KOPT-K1 (cell line): ENCODE data around the gene AGAP1.

Source experiments
- H3K27ac ChIP-seq: fragments of 200-600 bp; sonication (generic); 2 replicates; pipeline ENCODE4 v1.5.1; 2016; ENCODE audit warnings: antibody characterized with exemption, mild to moderate bottlenecking, low read depth, low read length; ENCODE audit not compliant: poor library complexity, severe bottlenecking
- H3K36me3 ChIP-seq: fragments of 200-600 bp; sonication (generic); 2 replicates; pipeline ENCODE4 v1.5.1; 2017; ENCODE audit warnings: antibody characterized with exemption, mild to moderate bottlenecking, low read length, moderate library complexity; ENCODE audit not compliant: insufficient read depth
- H3K9me3 ChIP-seq: fragments of 200-600 bp; sonication (generic); 2 replicates; pipeline ENCODE4 v1.5.1; 2017; ENCODE audit warnings: antibody characterized with exemption, low read length, mild to moderate bottlenecking; ENCODE audit not compliant: insufficient read depth, poor library complexity, severe bottlenecking

Gene AGAP1

DNA sequence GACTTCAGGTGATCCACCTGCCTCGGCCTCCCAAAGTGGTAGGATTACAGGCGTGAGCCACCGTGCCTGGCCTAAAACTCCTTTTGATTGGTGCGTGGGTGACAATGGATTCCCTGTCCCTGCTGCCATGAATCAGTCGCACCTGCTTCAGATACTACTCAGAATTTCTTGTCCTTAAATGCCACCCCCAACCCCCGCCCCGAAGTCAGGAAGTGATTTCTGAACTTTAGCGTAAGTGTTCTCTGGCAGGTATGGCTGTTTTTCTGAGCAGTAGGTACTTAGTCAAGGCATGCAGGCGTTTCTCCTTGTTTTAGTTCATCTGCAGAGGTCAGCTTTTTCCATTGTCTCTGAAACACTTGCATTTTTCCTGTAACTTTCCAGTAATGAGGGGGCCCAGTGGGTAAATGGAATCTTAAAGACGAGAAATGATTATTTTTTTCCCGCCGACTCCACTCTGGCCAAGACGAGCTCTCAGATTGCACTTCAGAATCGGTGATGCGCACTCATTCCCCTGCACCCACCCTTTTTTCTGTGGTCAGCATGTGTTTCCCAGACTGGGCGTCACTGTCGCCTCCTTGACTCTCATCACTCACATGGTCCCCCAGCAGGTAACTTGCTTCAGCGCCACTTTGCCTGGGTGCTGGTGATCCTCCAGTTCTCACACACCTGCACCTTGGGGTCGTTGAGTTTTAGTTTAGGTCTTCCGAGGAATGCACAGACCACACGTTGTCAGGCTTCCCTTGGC lies 494.6 kb downstream of the AGAP1 start:
- no peak overlapping the region for H3K27ac ChIP-seq
- no peaks in the 10 kb centered on the region for H3K36me3 ChIP-seq
- H3K9me3 ChIP-seq: no peaks in the 10 kb centered on the region

DNA sequence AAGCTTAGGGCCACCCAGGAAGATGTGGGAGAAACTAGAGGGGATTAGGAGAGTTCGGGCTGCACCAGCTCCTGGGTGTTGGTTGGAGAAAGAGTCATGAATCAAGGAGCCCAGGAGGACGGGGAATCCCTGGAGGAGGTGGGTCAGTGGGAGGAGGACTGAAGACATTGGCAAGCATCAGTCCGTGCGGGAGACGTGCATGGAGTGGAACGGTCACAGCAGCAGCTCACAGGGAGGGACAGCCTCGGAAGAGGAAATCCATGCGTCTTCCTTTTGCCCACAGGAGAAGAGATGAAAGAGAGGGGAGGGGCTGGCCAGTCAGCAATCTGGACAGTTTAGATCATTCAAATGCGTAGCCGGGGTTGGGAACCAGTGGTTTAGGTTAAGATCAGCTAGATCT lies 495.7 kb downstream of the AGAP1 start:
- H3K9me3 ChIP-seq: no peaks in the 10 kb centered on the region
- no peaks in the 10 kb centered on the region for H3K36me3 ChIP-seq
- no peak overlapping the region for H3K27ac ChIP-seq

DNA sequence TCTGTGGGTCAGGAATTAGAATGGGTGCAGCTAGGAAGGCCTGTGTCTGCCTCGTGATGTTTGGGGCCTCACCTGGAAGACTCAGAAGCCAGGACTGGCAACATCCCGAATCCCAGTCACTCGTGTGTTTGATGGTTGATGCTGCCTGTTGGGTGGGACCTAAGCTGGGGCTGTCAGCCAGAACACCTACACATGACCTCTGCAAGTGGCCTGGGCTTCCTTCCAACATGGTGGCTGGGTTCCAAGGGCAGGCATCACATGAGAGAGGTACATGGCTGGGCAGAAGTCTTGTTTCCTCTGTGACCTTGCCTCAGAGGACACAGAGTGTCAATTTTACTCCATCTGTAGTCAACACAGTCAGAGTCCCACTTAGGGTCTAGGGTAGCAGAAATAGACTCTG lies 496.5 kb downstream of the AGAP1 start:
- Histone ChIP-seq H3K36me3 (no peaks in the 10 kb centered on the region), H3K27ac (no peak overlapping the region), H3K9me3 (no peaks in the 10 kb centered on the region)

DNA sequence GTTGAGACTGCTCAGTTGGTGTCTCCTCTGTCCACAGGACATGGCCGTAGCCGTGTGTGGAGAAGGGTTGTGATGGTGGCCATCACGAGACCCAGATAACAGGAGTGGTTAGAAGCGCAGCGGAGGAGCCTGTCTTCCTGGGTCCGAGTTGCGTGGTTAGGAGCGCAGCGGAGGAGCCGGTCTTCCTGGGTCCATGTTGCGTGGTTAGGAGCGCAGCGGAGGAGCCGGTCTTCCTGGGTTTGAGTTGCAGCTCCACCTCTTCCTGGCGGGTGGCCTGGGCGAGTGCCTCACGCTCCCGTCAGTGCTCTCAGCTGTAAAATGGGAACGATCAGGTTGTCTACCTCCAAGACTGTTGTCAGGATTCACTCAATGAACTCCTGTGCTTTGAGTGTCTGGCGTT lies 498.2 kb downstream of the AGAP1 start:
- no peak overlapping the region for H3K27ac ChIP-seq
- H3K36me3 ChIP-seq: no peaks in the 10 kb centered on the region
- no peaks in the 10 kb centered on the region for H3K9me3 ChIP-seq

DNA sequence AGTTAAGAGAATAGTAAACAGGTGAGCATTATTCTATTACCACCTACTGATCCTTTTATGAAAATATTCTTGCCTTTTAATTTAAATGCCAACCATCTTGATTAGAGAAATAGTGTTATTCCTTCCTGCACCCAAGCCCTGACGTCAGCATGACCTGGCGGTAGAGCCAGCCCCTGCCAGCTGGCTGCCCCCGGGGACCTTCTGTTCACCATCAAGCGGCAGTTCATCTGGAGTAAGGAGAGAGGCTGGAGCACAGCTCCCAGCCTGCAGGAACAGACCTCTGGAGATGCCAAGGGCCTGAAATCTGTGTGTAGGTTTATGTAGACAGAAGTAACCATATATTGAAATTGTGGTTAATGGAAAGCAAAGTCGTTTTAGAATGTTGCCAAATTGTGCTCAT lies 502.6 kb downstream of the AGAP1 start:
- H3K27ac ChIP-seq: no peak overlapping the region
- no peaks in the 10 kb centered on the region for H3K9me3 ChIP-seq
- H3K36me3 ChIP-seq: no peaks in the 10 kb centered on the region

DNA sequence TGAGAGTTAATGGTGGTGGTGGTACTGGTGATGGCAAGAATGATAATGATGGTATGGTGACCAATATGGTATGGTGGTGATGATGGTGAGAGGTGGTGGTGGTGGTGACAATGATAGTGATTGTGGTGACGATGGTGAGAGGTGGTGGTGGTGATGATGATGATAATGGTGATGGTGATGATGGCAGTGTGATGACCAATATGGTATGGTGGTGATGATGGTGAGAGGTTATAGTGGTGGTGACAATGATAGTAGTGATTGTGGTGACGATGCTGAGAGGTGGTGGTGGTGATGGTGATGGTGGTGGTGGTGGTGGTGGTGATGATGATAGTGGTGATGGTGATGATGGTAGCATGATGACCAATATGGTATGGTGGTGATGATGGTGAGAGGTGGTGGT lies 505.2 kb downstream of the AGAP1 start:
- H3K36me3 ChIP-seq: no peaks in the 10 kb centered on the region
- no peaks in the 10 kb centered on the region for H3K9me3 ChIP-seq
- no peak overlapping the region for H3K27ac ChIP-seq

DNA sequence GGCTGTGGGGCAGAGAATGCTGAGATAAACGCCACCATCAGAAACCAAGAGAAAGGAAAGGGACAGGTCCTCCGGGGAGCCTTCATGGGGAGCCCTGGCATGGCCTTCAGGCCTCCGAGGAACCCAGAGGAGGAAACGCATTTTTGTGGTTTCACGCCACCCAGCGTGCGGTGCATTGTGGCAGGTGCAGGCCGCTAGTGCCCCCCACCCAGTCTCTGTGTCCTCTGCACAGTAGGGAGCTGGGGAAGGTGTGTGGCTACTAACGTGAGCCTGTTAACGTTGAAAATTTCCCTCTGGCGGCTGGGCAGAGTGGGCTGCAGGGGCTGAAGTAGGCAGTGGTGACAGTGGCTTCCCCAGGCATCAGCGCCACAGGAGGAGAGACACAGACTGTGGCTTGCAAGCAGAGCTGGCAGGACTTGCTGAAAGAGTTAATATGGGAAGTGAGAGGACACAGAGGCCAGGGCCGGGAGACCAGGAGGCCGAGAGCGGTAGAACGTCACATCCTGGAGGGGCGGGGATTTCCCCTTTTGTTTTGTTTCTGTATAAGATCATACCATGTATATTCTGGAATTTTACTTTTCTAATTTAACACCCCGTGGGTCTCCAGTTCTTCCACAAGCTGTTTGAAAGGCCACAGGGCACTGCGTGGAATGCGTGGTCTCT lies 507.5 kb downstream of the AGAP1 start:
- no peak overlapping the region for H3K27ac ChIP-seq
- no peaks in the 10 kb centered on the region for H3K36me3 ChIP-seq

DNA sequence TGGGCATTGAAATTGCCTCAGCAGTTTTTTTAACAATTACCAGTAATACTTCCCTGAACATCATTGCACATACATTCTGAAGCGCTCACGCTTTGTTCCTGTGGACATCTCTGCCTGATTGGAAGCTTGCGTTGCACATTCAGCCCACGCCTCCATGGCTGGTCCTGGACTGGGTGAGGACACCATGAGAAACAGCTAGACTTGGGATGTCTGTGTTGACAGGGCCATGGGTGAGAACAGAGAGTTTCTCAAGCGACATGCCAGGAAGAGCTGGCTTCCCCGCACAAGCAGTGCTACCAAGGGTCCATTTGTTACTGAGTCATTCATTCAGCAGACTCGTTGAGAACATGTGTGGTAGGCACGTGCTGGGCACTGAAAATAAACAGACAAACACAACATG lies 508.0 kb downstream of the AGAP1 start:
- Histone ChIP-seq H3K27ac (no peak overlapping the region), H3K9me3 (no peaks in the 10 kb centered on the region), H3K36me3 (no peaks in the 10 kb centered on the region)

More for the DNA sequence above, 507.5 kb downstream of the AGAP1 start:
- H3K9me3 ChIP-seq: no peaks in the 10 kb centered on the region

DNA sequence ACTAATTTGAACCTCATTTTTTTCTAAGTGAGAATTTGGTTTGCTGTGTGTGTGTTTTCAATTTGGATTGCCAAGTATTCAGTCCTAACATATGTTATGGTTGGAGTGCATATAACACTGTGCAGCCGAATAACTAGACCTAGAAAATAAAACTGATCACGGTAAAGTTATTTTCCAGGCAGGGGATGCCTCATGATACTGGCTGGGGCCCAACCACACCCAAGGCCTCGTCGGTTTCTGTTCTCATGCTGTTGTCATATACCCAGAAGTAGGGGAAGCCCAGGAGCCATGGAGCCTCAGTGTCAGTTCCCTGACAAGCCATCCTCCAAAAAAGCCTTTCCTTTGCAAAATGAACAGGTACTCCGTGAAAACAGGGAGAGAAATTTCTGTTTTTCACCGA lies 514.2 kb downstream of the AGAP1 start:
- Histone ChIP-seq H3K36me3 (no peaks in the 10 kb centered on the region), H3K9me3 (no peaks in the 10 kb centered on the region), H3K27ac (no peak overlapping the region)

DNA sequence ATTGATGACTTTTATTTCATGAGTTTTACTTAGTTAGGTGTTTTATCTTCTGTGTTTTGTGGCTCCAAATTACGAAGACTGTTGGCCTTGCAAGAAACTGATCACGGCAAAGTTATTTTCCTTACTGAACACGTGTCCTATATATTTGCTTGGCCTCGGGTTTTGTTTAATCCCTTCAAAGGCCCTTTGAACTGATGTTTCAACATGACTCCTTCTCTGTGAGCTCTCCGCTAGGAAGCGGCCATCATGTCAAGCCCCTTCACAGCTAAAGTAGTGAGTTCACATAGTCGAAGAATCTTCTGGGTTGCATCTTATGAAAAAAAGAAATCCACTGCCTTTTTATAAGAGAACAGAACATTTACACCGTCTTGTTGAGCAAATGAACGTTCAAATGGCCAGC lies 515.0 kb downstream of the AGAP1 start:
- Histone ChIP-seq H3K36me3 (no peaks in the 10 kb centered on the region), H3K27ac (no peak overlapping the region), H3K9me3 (no peaks in the 10 kb centered on the region)

DNA sequence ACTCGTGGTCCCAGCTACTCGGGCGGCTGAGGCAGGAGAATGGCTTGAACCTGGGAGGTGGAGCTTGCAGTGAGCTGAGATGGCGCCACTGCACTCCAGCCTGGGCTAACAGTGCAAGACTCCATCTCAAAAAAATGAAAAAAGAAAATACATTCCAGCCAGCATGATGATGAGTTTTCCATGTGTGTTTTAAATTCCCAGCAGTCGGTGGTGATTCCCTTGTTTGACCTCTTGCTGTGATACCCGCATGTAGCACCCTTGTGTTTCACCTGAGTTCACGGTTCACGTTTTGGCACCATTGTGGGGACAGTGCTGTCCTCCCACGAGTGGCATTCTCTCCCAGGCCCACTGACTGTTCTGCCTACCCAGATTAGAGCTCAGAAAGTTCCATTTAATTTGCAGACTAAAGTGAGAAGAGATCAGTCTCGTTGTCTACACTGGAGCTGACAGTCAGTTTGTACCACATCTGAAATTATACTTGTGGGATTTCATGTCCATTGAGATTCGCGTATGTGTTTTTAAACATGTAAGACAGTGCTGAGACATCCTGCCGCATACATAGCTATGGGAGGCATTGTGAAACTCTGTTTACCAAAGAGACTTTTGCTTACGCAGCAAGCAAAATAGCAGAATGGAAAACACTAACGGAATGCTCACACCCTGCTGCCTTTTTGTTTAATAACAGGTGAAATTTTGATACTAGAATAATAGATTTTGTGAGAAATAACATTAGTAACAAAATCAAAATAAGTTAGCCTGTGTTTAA lies 517.3 kb downstream of the AGAP1 start:
- no peak overlapping the region for H3K27ac ChIP-seq
- no peaks in the 10 kb centered on the region for H3K9me3 ChIP-seq
- no peaks in the 10 kb centered on the region for H3K36me3 ChIP-seq

DNA sequence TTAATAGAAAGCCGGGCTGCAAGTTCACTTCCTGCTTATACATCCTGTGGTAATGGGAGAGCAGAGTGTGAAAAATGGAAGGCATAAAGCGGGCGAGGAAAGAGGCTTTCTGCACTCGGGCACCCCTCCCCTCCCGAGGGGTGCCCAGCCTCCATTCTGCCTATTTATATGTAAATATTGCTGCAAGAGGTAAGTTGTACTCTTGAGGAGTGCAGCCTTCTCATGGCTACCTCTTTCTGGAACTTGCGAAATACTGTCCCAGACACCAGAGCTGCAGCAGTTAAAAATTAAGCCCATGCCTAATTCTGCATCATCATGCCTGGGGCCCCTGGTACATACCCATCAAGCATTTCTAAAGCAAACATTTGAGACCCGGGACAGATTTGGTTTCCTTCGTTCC lies 518.3 kb downstream of the AGAP1 start:
- Histone ChIP-seq H3K36me3 (no peaks in the 10 kb centered on the region), H3K9me3 (no peaks in the 10 kb centered on the region), H3K27ac (no peak overlapping the region)

DNA sequence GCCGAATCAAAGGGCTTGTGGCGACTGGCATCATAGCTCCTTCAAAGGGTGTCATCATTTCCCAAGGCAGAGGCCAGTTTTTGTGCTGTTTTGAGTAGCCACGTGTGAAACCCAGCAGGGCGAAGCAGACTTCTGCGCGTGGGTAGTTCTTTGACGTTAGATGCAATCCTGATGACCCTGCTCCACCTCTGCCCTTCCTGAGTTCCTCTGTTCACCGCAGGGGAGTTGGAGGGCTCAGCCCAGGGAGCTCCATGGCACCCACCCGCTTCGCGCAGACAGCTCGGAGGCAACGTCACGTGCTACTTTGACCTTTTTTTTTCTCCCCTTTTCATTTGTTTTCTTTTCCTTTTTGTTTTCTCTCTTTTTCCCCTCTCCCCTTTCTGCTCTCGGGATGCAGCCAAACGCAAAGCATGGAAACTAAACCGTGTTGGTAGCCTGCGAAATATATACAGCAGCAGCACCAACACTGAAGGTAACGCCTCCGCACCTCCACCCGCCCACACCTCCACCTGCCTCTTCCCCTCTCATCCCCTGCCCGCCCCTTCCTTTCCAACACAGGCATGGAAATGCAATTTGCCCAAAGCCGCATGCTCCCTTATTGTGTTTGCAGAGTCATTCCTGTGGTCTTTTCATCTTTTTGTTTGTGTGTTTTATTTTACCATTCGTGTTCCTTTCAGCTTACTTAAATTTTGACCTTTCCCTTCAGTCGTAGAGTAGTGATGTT lies 520.7 kb downstream of the AGAP1 start:
- no peaks in the 10 kb centered on the region for H3K9me3 ChIP-seq

DNA sequence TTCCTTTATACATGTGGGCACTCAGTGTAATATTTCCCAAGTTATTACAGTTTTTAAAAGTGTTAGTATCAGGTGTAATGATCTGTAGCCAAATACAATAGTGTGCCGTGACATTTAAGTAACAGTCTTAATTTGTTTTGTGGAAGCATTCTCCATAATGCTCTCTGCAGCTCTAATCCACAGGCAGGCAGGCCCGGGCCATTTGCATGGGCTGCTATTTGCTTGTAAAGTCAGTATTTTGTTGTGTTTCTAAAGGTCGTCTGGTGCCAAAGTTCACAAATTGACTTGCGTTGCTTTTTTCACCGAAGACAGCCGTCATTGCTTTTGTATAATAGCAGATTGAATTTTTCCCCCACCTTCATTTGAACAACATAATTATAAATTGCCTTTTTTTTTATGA lies 521.3 kb downstream of the AGAP1 start:
- no peaks in the 10 kb centered on the region for H3K9me3 ChIP-seq
- H3K36me3 ChIP-seq: no peaks in the 10 kb centered on the region
- no peak overlapping the region for H3K27ac ChIP-seq

More for the DNA sequence above, 520.7 kb downstream of the AGAP1 start:
- H3K36me3 ChIP-seq: no peaks in the 10 kb centered on the region
- H3K27ac ChIP-seq: no peak overlapping the region

DNA sequence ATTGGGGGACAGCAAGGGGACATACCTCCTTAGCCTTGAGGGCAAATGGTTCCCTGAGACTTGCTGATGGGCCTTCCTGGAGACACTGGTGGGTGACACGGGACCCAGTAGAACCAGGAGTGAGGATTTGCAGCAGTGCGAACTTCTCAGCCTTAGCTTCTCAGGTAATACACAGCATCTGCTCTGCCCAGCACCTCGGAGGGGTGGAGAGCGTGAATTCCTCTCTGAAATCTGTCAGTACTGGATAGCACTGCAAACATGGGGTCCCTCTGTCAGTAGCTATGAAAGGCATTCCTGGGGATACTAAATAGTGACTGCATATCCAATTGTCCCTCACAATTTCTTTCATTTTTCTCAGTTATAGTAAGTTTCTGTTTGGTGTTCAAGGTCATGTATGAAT lies 522.7 kb downstream of the AGAP1 start:
- H3K9me3 ChIP-seq: no peaks in the 10 kb centered on the region
- no peaks in the 10 kb centered on the region for H3K36me3 ChIP-seq
- H3K27ac ChIP-seq: no peak overlapping the region
